NCI-H1694 treated with DMSO at 0.1 percent for 48 hours (cell line): Measurements from ENCODE around the gene LIAS.
"Not testable (repeated sequence)": the region's sequence is repeated elsewhere in the genome, so short reads cannot be mapped to it uniquely, and the experiment has no call there.

Experiments used
- DNase-seq: peaks from one replicate; lab custom pipeline; 2025; lab: John Stamatoyannopoulos, UW

Gene LIAS

GRCh38 chr4:39458505-39459300, at the start of gene LIAS, which contains the start of gene RPL9:
LIAS (plus strand) TSS chr4:39459056; CDS start chr4:39459118, 62 bp downstream.
RPL9 (minus strand) TSS chr4:39458922; CDS start chr4:39458439, 483 bp downstream.
- DNase-seq: peak; percentile 91

- no peak for DNase-seq
Observed at GRCh38 chr4:39410415-39410814, 48.4 kb upstream of the LIAS start.

GRCh38 chr4:39411561-39411960, 47.3 kb upstream of the LIAS start:
- not testable (repeated sequence) for DNase-seq

GRCh38 chr4:39415678-39416283, 43.1 kb upstream of the LIAS start:
- DNase-seq: no peak

- no peak for DNase-seq
Observed at GRCh38 chr4:39422247-39422646, 36.6 kb upstream of the LIAS start.

- DNase-seq: not testable (repeated sequence)
Observed at GRCh38 chr4:39425297-39425696, 33.6 kb upstream of the LIAS start.

GRCh38 chr4:39426728-39427127, 32.1 kb upstream of the LIAS start:
- DNase-seq: no peak

GRCh38 chr4:39427520-39428114, 31.2 kb upstream of the LIAS start:
- no peak for DNase-seq

- DNase-seq: no peak
Observed at GRCh38 chr4:39429476-39430334, 29.2 kb upstream of the LIAS start.

- DNase-seq: no peak
Observed at GRCh38 chr4:39433878-39434492, 24.9 kb upstream of the LIAS start.

GRCh38 chr4:39435659-39436563, 22.9 kb upstream of the LIAS start:
- no peak for DNase-seq

- no peak for DNase-seq
Observed at GRCh38 chr4:39441593-39441992, 17.3 kb upstream of the LIAS start.

GRCh38 chr4:39442998-39443397, 15.9 kb upstream of the LIAS start:
- DNase-seq: no peak

- DNase-seq: no peak
Observed at GRCh38 chr4:39446483-39446841, 12.4 kb upstream of the LIAS start.

GRCh38 chr4:39446842-39447573, 11.8 kb upstream of the LIAS start:
- DNase-seq: no peak

GRCh38 chr4:39450618-39451017, 8.2 kb upstream of the LIAS start:
- DNase-seq: no peak

GRCh38 chr4:39451423-39452023, 7.3 kb upstream of the LIAS start:
- no peak for DNase-seq

GRCh38 chr4:39452153-39452859, 6.5 kb upstream of the LIAS start:
- no peak for DNase-seq
